Activated naive CD4-positive, alpha-beta T cell treated with anti-CD3 and anti-CD28 coated beads for 36 hours (primary cell): ENCODE results near the gene PTPRZ1. TPM values are rescaled to one million over a fixed set of nuclear protein-coding genes. Genes with fewer than 3 reads are reported as not detected.

Source experiments
- CTCF ChIA-PET: fragments of 350-600 bp; sonication (Branson Sonifier 250); formaldehyde crosslinking; loops from one replicate; lab custom pipeline; 2021; ENCODE audit warnings: antibody characterized with exemption; lab: Charles Lee
- DNase-seq: peaks from one replicate; pipeline ENCODE4 v3.0.0-alpha.2; 2020
- H3K27ac Mint-ChIP-seq: one replicate; pipeline ENCODE4 v1.8.0; 2021; ENCODE audit warnings: mild to moderate bottlenecking, mixed read lengths
- H3K27me3 Mint-ChIP-seq: one replicate; pipeline ENCODE4 v1.8.0; 2021; ENCODE audit warnings: low read depth, mixed read lengths
- H3K36me3 Mint-ChIP-seq: one replicate; pipeline ENCODE4 v1.8.0; 2021; ENCODE audit warnings: low read depth, mixed read lengths
- H3K4me1 Mint-ChIP-seq: one replicate; pipeline ENCODE4 v1.8.0; 2021; ENCODE audit warnings: low read depth, mixed read lengths
- H3K4me3 Mint-ChIP-seq: one replicate; pipeline ENCODE4 v1.8.0; 2021; ENCODE audit warnings: mild to moderate bottlenecking, moderate library complexity, mixed read lengths
- H3K9me3 Mint-ChIP-seq: one replicate; pipeline ENCODE4 v1.8.0; 2021; ENCODE audit warnings: mixed read lengths
- intact Hi-C: fragments of 100-400 bp; cut with micrococcal nuclease; formaldehyde crosslinking; loops from one replicate; pipeline ENCODE4 v1.15.1; 2023
- total RNA-seq, 2 experiments: library from RNA; stranded (reverse); gene quantifications; one replicate each; pipeline ENCODE4 v1.2.3, GENCODE V29; 2021

Gene PTPRZ1
- total RNA-seq, 2 experiments from 2014 or later: not detected

DNA sequence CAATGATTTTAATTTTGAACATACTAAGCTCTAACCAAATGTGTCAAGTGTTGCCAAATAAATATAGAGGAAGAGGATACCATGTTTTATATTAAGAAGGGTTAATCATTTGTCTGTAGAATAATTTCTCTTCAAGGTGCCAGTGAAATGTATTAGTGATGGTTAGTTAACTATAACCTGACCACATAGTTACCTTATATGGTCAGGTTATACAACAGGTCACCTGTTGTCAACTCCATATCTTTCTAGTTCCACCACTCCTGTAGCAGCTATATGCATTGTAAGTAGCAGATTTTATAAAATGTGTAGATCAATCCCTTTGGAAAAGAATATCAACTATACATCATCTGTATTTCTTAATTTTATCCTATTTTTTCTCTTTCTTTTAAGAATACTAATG is 35.1 kb downstream of the PTPRZ1 start:
- no peak for DNase-seq
- no peaks in the 10 kb centered on the region for H3K4me1 Mint-ChIP-seq
- no peak overlapping the region for H3K27ac Mint-ChIP-seq
- no peaks in the 10 kb centered on the region for H3K36me3 Mint-ChIP-seq
- no peak overlapping the region for H3K4me3 Mint-ChIP-seq
- no peaks in the 10 kb centered on the region for H3K27me3 Mint-ChIP-seq
- CTCF ChIA-PET: no interaction called here
- no peaks in the 10 kb centered on the region for H3K9me3 Mint-ChIP-seq
- intact Hi-C loops: no loop called here

DNA sequence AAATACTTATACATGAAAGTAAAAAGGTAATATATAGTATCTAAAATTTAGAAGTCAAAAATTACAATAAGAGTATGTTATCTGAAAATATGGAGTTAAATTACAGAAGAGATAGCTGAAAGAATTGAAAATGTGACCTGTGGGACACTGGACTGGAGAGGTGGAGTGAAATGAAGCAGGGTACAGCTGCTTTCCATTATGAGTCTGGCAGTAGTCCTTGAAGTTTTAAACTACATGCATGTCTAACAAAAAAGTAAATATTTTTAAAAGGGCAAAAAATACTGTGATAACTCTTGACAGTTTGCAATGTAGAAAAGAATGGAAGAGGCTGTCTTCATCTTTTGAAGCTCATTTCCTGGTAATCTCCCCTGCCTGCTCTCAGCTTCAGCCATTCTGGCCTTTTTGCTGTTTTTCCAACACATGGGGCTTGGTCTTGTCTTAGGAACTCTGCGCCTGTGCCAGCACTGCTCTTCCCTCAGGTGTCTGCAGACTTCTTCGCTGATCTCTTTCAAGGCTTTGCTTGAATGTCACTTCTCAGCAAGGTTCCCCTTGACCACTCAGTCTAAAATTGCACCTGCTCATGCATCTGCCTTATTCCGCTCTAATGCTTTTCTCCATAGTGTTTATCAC is 36.9 kb downstream of the PTPRZ1 start:
- CTCF ChIA-PET: no interaction called here
- Mint-ChIP-seq H3K27ac (no peak overlapping the region), H3K9me3 (no peaks in the 10 kb centered on the region), H3K36me3 (no peaks in the 10 kb centered on the region), H3K4me3 (no peak overlapping the region), H3K4me1 (no peaks in the 10 kb centered on the region), H3K27me3 (no peaks in the 10 kb centered on the region)
- DNase-seq: no peak
- intact Hi-C loops: no loop called here

DNA sequence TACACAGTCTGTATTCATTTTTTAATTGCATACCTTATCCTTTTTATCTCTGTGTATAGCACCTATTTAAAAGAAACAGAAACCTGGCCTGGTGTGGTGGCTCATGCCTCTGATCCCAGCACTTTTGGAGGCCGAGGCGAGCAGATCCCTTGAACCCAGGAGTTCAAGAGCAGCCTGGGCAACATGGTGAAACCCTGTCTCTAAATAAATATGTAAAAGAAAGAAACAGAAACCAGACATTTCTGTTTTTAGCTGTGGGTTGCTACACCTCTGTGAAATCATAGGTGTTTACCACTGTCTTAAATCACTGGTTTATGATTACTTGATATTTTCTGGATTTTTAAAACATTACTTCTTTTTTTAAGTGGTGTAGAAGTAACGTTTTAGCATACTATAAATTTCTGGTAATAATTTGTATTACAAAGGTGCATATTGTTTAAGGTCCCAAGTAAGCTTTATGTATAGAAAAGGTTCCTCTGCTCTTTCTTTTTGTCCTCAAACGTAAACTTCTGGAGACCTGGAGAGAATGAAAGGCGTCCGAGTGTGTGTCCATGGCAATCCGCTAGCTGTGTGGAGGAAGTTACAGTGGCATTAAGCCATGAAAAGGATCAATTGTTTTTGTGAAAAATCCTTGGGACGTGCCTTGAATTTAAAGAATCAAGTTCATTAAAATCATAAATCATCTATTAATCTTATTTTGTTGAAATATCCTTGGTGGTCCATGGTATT is 41.1 kb downstream of the PTPRZ1 start:
- no peak overlapping the region for H3K4me3 Mint-ChIP-seq
- H3K36me3 Mint-ChIP-seq: no peaks in the 10 kb centered on the region
- intact Hi-C loops: no loop called here
- H3K27me3 Mint-ChIP-seq: no peaks in the 10 kb centered on the region
- no peaks in the 10 kb centered on the region for H3K9me3 Mint-ChIP-seq
- DNase-seq: no peak
- CTCF ChIA-PET: interaction anchor here (0.8 kb wide), 1 partner anchor 80 kb away, joined by 3 read pairs; no protein-coding TSS in a partner anchor
- no peaks in the 10 kb centered on the region for H3K4me1 Mint-ChIP-seq
- H3K27ac Mint-ChIP-seq: no peak overlapping the region

DNA sequence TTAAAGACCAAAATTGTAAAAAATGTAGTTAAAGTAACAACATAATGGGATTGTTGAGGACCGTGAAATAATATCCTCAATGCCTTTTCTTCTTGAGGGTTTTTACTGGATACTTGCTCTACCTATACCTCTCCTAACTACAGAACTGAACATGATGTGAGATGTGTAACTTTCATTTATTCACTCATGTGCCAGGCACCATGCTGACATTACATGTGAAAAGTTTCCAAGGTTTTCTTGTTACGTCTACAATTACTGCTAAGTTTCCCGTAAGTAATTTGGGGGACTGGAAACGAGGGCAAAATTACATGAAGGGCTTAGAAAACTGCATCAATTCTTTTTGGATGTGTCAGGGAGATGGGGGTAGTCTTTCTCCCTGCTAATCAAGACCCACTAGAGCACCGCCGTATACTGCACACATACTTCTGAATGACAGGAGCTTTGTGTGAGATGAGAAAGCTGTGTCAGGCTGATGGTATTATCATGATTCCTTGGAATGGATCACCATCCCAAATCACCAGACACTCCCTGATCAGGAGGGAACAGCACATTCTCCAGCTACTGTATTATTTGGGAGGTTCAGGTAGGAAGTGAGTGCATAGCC is 41.8 kb downstream of the PTPRZ1 start:
- H3K27me3 Mint-ChIP-seq: no peaks in the 10 kb centered on the region
- no peaks in the 10 kb centered on the region for H3K9me3 Mint-ChIP-seq
- CTCF ChIA-PET: interaction anchor here (0.9 kb wide), 1 partner anchor 73 kb away, joined by 3 read pairs; no protein-coding TSS in a partner anchor
- DNase-seq: no peak
- H3K4me1 Mint-ChIP-seq: no peaks in the 10 kb centered on the region
- no peaks in the 10 kb centered on the region for H3K36me3 Mint-ChIP-seq
- no peak overlapping the region for H3K27ac Mint-ChIP-seq
- intact Hi-C loops: no loop called here
- no peak overlapping the region for H3K4me3 Mint-ChIP-seq

DNA sequence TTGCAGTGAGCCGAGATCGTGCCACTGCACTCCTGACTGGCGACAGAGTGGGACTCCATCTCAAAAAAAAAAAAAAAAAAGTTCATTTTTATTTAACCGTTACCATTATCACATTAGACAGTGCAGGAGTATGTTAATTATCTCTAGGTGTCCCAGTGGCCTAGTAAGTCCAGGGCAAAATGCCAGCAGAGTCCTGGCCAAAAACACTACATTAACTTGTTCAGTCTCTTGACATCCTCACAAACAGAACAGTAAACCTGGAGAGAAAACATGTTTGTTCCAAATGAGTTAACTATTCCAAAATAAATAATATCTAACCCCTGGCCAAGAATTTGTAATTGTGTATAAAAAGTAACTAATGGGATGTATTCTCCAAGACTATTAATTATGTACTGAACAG is 43.2 kb downstream of the PTPRZ1 start:
- DNase-seq: no peak
- CTCF ChIA-PET: no interaction called here
- intact Hi-C loops: no loop called here
- no peaks in the 10 kb centered on the region for H3K4me1 Mint-ChIP-seq
- H3K4me3 Mint-ChIP-seq: no peak overlapping the region
- H3K27ac Mint-ChIP-seq: no peak overlapping the region
- no peaks in the 10 kb centered on the region for H3K9me3 Mint-ChIP-seq
- no peaks in the 10 kb centered on the region for H3K36me3 Mint-ChIP-seq
- H3K27me3 Mint-ChIP-seq: no peaks in the 10 kb centered on the region

DNA sequence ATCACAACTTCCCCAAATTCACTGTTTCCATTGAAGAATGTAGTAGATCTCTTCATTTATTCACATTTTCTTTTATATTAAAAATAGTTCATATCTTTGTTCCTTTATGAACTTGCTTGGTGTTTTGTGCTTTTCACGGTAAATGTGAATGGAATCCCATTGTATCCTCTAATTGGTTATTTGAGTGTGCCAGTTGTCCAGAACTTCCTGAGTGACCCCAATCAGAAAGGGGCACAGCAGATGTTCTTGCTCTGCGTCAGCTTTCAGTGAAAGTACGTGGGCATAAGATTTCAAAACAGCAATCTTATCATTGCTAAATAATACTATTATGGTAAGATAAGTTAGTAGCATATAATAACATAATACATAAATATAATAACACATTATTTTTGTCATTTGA is 47.0 kb downstream of the PTPRZ1 start:
- Mint-ChIP-seq H3K27ac (no peak overlapping the region), H3K4me1 (no peaks in the 10 kb centered on the region), H3K36me3 (no peaks in the 10 kb centered on the region), H3K4me3 (no peak overlapping the region), H3K9me3 (peaks cover 4% of the 10 kb centered on the region), H3K27me3 (no peaks in the 10 kb centered on the region)
- DNase-seq: no peak
- CTCF ChIA-PET: no interaction called here
- intact Hi-C loops: no loop called here

DNA sequence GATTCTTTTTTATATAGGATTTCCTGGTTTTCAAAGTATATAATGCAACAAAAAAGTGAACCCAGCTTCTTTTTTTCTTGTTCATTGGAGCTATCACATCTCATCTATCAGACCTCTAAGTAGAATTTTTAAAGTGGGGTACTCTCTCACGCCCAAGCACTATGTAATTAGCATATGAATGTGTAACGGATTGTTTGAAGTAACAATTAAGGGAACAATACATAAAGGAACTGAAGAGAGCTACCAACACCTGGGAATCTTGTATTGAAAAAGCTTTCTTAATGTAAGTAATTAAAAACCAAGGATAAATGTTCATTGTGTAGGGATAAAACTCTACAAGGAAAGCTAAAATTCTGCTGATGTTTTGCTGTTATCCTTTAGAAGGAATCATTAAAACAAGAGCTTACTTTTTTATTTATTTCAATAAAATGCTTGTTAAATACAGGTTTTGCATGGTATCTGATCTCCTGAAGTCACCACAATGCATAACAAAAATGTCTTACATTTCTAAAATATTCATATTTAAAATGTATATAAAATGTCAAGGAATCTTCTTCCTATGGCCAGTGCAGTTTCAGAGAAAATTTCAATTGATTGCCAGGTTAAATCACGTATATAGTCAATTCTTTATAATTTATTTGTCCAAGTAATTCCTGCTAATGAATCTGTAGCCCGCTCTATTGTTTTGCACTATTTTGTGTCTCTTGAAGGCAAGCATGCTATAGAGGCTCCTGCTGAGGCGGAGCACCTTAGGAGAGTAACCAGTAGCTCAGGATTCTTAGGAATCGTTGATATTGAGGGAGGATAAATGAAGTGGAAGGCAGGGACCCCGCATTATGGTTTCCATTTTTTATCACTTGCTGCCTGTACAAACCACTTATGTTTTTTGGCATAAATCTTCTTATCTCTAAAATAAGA is 51.6 kb downstream of the PTPRZ1 start:
- Mint-ChIP-seq H3K9me3 (peaks cover 4% of the 10 kb centered on the region), H3K27ac (no peak overlapping the region)
- CTCF ChIA-PET: no interaction called here

DNA sequence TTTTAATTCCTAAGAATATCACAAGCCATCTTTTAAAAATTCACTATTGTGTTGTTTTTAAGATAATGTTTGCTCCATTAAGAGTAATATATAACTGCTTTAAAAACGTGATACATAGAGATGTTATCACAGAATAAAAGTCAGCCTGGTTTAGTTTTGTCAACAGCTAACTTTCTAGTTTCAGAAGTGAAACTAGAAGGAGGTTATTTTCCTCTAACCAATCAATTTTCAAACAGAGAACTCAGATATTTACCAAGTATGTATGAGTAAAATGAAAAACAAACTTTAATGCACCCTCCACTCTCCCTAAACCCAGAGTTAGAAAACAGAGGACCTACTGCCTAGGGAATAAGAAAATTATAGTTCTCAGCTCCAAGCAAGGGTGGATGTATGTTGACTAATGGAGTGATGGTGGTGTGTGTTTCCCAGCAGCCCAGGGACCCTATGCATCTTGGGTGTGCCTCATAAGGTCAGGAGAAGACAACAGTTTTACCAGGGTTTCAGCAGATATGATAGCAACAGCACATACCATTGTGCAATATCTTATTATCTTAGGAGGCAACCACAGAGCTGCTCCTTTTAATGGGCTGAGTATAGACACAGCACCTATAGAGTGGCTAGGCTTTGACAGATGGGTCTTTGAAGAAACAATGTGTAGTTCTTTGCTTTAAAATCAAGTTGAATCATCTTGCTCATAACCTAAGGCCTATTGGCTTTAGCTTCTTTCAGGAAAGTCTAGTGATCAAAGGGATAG is 58.4 kb downstream of the PTPRZ1 start:
- CTCF ChIA-PET: interaction anchor here (1.1 kb wide), 1 partner anchor 33 kb away, joined by 3 read pairs; no protein-coding TSS in a partner anchor
- DNase-seq: no peak
- no peak overlapping the region for H3K4me3 Mint-ChIP-seq
- no peaks in the 10 kb centered on the region for H3K36me3 Mint-ChIP-seq
- intact Hi-C loops: no loop called here
- no peaks in the 10 kb centered on the region for H3K27me3 Mint-ChIP-seq
- H3K4me1 Mint-ChIP-seq: no peaks in the 10 kb centered on the region
- no peak overlapping the region for H3K27ac Mint-ChIP-seq
- no peaks in the 10 kb centered on the region for H3K9me3 Mint-ChIP-seq

More for the DNA sequence above, 51.6 kb downstream of the PTPRZ1 start:
- Mint-ChIP-seq H3K27me3 (no peaks in the 10 kb centered on the region), H3K36me3 (no peaks in the 10 kb centered on the region), H3K4me3 (no peak overlapping the region), H3K4me1 (no peaks in the 10 kb centered on the region)
- intact Hi-C loops: no loop called here
- DNase-seq: no peak

DNA sequence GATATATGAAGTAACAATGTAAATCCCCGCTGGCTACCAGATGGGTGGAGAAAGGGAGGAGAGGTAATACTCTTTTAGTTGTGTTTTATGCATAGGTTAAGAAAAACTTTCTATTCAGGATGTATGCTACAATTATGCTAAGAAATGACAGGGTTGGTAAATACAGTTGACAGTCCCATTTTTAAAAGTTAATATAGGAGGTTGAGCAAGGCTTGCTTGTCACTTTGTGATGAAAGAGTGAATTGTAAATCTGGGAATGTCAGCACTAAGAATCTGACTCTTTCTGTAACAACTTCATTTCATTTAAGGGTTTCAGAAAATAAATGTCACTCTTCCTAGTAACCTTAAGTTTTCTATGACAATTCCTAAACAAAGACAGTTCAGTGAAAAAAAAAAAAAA is 59.8 kb downstream of the PTPRZ1 start:
- Mint-ChIP-seq H3K27me3 (no peaks in the 10 kb centered on the region), H3K4me1 (no peaks in the 10 kb centered on the region), H3K36me3 (no peaks in the 10 kb centered on the region), H3K27ac (no peak overlapping the region), H3K4me3 (no peak overlapping the region), H3K9me3 (no peaks in the 10 kb centered on the region)
- no peak for DNase-seq
- intact Hi-C loops: no loop called here
- CTCF ChIA-PET: no interaction called here

DNA sequence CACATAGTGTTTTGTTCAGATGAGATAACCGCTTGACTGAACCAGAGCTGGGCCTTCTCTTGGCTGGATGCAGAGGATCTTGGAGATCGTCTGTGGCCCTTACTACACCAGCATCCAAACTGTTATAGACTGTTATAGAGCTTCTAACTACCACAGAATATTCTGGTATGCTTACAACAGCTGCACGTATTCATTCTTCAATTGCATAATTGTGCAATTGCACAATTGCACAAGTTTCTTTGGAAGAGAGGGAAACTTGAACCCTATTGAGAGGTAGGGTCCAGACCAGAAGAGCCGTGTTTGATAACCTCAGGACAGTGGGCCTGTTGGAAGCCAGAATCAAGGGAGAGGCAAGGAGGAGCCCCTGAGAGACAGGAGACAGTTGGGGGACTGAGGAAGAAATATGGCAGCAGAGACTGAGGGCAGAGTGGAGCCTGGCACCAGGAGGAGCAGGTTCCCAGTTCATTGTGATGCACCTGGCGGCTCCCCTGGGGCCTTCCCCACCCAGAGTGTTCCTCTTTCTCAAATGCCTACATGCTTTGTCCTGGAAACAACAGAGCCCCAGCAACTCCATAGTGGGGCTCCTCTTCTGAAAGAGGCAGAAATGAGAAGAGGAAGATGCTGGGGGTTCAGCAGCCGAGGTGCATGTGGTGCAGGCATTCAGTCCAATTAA is 64.1 kb downstream of the PTPRZ1 start:
- H3K27ac Mint-ChIP-seq: no peak overlapping the region
- intact Hi-C loops: no loop called here
- H3K4me3 Mint-ChIP-seq: no peak overlapping the region
- CTCF ChIA-PET: no interaction called here
- H3K4me1 Mint-ChIP-seq: no peaks in the 10 kb centered on the region
- H3K9me3 Mint-ChIP-seq: no peaks in the 10 kb centered on the region
- no peaks in the 10 kb centered on the region for H3K36me3 Mint-ChIP-seq
- H3K27me3 Mint-ChIP-seq: no peaks in the 10 kb centered on the region
- DNase-seq: no peak

DNA sequence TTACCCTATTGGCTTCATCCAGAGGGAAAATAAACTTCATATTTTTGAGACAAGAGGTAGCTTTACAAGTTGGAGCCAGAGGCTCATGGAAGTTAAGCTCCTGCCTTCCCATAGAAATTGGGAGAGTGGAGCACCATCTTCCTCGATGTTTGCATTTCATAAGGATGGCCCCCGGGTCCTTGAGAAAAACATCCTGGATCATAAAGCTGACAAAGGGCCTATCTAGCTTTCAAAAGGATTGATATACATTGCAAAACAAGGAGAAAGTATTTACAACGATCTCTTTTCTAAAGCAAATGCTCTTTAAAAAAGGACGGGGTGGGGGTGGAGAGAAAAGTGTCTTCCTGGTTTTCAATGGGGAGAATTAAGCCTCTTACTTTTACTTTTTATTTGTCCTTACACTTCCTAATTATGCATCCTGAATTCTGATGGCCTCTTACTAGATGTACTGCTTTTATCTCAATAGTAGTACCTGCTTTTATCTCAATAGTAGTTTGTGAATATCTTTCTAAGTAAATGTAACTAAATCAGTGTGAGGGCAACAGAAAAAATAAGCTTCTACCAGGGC is 65.6 kb downstream of the PTPRZ1 start:
- CTCF ChIA-PET: no interaction called here
- Mint-ChIP-seq H3K4me3 (no peak overlapping the region), H3K27ac (no peak overlapping the region), H3K27me3 (no peaks in the 10 kb centered on the region), H3K36me3 (no peaks in the 10 kb centered on the region), H3K9me3 (no peaks in the 10 kb centered on the region), H3K4me1 (no peaks in the 10 kb centered on the region)
- intact Hi-C loops: no loop called here
- no peak for DNase-seq
